Amygdala (tissue), 56 donors: ENCODE measurements around the gene FAM13C.
"Not testable (repeated sequence)": the region's sequence is repeated elsewhere in the genome, so short reads cannot be mapped to it uniquely, and the experiment has no call there.

Experiments used
- DNase-seq, 56 donors: peaks; one replicate each; lab custom pipeline; 2025; lab: John Stamatoyannopoulos, UW

FAM13C gene

GRCh38 chr10:59242057-59242456 is 120.3 kb downstream of the FAM13C start:
- no peak for DNase-seq

GRCh38 chr10:59240582-59241183 is 121.7 kb downstream of the FAM13C start:
- peak in 1 of 56 donors; percentile 15 for DNase-seq

GRCh38 chr10:59239108-59239507 is 123.2 kb downstream of the FAM13C start:
- not testable (repeated sequence) for DNase-seq

- no peak for DNase-seq
Observed at GRCh38 chr10:59237775-59238174, 124.6 kb downstream of the FAM13C start.

- DNase-seq: no peak
Observed at GRCh38 chr10:59236064-59236697, 126.2 kb downstream of the FAM13C start.

DNA sequence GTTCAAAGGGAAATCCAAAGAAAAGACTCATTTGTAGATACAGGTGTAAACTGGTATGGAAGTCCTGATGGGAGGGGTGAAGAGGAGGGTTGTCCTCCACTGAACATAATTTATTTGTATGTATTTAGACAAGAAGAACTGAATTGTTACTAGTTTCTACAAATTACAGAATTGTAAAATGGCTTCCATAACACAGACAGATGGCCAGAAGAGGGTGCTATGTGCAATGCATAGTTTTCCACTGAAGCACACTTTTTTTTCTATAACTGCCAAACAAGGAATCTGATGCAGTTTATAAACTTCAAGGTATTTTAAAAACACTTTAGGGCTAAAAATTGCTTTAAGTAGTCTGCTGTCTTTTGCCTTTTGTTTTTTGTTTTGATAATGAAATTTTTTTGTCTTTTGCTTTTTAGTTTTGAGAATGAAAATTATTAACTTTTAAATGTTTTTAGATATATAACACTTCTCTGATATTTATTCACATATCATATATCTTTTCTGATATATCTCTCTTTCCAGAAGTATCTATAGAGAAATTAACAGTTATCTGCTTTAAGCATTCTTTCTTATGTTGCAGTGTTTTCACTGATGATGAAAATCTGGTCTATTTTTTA is 127.4 kb downstream of the FAM13C start:
- DNase-seq: peak in 3 of 56 donors; percentile 3 to 45 (median 13)

DNA sequence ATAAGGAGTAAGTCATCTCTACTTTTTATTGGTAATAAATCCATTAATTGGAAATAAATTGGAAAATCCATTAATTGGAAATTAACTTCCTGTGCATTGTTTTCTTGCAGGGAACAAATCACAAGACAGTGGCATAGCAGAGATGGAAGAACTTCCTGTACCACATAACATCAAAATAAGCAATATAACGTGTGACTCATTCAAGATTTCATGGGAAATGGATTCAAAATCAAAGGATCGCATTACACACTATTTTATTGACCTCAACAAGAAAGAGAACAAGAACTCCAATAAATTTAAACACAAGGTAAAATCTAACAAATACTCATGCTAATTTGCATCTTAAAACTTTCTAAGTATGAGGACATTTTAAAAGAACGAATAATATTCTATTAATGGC is 128.2 kb downstream of the FAM13C start:
- no peak for DNase-seq

DNA sequence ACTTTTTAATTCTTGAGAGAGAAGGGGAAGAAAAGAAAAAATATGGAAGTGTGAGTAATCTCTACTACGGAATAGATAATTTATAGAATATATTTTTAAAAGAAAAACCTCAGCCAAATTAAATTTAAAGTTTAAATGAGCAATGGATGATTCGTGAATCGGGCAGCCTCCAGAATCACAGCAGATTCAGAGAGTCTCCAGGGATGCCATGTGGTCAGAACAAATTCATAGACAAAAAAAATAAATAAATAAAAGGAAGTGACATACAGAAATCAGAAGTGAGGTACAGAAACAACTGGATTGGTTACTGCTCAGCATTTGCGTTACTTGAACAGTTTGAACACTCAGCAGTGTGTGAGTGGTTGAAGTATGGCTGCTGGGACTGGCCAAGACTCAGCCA is 132.9 kb downstream of the FAM13C start:
- no peak for DNase-seq

- DNase-seq: peak in 1 of 56 donors; percentile 29
Observed at GRCh38 chr10:59227136-59227673, 135.1 kb downstream of the FAM13C start.

DNA sequence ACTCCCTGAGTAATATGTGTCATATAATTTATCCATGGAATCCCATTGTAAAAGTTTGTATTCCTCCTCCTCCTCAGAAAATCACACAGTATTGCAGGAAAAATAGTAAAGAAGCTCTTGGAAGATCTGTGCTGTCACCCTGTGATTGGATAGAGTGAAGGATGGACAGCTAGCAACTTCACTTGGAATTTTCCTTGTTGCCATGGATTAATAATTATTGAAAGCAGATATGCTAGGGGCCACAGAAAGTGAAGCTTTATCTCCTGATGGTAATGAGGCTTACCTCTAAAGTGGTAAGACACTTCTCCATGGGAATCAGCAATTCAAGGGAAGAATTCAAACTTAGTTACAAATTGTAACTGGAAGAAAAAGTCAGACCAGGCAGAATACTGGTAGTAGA is 137.1 kb downstream of the FAM13C start:
- DNase-seq: no peak

- not testable (repeated sequence) for DNase-seq
Observed at GRCh38 chr10:59223597-59223996, 138.8 kb downstream of the FAM13C start.

DNA sequence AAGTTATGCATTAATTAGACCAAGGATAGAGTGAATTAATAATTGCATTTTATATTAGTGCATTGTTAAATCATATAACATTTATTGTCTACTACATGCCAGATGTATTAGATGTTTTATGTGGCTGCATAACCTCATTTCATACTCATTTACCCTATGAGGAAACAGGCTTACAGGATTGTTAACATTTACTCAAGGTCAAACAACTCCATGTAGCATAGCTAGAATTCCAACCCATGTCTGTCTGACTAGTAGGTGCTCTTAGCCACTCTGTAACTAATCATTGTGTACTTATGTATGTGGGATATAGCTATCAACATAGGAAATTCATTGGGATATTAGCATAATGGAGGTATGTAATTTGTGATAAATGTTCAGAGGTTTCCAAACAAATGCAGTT is 139.6 kb downstream of the FAM13C start:
- no peak for DNase-seq

DNA sequence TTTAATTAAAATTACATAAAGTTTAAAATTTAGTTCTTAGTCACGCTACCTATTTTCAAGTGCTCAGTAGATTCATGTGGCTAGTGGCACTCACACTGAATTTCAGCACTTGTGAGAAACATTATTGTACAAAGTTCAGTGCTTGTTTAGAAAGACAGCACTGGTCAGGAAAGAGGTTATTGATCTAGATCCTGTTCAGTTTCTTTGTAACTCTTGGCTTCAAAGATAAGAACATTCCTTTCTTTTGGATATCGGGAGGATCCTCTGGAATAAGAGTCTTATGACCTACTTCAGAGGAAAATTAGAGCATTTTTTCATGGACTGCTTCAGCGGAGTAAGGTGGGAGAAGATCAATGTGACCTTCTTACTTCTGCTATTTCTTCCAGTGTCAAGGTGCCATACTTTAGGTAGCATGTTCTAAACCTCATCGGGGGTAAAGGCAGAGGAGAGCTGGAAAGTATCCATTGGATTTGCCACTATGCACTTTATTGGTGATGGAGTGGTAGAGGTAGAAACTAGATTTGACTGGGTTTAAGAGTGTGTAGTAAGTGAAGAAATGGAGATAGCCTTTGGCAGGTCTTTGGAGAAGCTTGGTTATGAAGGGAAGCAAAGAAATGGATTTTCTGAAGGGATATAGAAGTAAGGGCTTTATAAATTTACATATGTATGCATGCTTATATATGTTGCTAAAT is 146.0 kb downstream of the FAM13C start:
- no peak for DNase-seq

DNA sequence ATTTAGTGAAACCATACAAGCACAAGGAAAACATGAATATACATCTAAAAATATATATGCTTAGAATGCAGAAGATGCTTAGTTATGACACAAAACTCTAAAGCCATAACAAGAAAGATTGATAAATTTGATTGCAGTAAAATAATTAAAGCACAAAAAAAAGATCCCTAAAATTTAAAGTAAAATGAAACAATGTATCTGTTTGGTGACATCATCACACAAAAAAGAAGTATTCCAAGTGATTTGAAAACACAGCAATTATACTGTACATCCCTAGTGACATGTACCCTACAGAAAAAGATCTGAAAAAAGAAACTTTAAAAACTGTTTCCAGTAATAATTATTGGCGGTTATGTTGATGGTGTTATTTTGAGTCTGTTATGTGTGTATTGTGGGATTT is 148.2 kb downstream of the FAM13C start:
- DNase-seq: no peak

GRCh38 chr10:59212301-59212798 is 150.0 kb downstream of the FAM13C start:
- DNase-seq: no peak

DNA sequence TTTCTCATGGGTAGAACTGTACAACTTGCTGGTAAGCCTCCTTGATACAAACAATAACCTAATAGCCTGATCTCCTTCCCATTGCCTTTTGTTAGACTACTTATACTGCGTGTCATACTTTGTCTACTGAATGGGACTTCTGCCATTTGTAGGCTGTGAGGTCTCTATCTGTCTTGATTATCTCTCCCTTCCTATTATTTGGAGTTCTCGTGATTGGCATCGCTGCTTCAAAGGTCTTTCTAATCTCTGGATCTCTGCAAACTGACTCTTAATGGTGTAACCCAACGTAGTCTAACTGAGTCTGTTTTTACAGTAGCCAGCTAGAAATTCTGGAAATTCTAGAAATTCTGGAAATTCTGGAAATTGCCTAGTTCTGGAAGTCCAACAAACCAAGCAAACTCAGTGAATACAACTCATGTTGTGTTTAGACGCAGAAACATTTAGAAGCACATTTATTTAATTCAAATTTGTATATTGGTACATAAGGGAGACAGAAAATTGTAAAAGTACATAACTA is 156.1 kb downstream of the FAM13C start:
- no peak for DNase-seq
